GM19452 (cell line): Measurements from ENCODE around the gene HOXC9.

Experiments
- ATAC-seq: cut with Tn5 transposase; IDR thresholded peaks from one replicate; pipeline ENCODE4 v1.9.1; 2021; ENCODE audit not compliant: unreplicated experiment

Gene HOXC9

DNA sequence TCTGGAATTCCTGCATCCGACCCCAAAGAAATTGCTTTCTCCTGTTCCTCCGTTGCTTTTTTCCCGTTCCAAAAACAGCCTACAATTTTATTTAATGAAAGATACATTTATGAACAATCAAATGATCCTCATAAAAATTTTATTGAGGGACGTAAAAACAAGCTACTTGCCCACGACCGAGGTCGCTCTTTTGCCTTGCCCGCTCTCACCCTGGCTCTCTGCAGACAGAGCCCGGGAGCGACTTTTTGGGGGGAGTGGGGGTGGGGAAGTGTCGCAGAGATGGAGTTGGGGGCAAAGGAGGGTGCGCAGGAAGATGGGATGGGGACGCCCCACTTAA, 1.1 kb upstream of the HOXC9 start:
- ATAC-seq = no peak

DNA sequence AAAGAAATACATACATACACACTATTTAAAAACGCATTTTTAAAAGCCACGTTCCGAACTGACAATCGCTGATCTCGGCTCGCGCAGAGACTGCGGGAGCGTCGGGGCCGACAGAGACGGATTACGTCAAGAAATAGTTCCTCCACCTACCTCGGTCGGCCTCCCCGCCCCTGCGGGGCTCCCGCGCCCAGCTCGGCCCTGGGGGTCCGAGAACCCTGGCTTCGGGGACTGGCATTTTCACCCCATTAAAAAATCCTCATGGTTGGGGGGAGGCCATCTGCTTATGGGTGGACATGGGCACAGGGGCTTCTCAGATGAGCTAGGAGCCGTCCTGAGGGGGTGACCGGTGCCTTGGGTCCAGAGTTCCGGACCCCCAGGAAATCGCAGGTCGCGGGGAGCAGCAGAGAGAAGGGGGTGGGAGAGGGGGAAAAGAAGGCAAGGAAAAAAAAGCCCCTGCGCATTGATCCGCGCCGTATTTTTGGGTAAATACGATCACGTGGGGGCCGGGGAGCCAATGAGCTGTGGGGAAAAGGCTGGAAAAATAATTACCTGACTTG, 324 bp upstream of the HOXC9 start:
- ATAC-seq = no peak

DNA sequence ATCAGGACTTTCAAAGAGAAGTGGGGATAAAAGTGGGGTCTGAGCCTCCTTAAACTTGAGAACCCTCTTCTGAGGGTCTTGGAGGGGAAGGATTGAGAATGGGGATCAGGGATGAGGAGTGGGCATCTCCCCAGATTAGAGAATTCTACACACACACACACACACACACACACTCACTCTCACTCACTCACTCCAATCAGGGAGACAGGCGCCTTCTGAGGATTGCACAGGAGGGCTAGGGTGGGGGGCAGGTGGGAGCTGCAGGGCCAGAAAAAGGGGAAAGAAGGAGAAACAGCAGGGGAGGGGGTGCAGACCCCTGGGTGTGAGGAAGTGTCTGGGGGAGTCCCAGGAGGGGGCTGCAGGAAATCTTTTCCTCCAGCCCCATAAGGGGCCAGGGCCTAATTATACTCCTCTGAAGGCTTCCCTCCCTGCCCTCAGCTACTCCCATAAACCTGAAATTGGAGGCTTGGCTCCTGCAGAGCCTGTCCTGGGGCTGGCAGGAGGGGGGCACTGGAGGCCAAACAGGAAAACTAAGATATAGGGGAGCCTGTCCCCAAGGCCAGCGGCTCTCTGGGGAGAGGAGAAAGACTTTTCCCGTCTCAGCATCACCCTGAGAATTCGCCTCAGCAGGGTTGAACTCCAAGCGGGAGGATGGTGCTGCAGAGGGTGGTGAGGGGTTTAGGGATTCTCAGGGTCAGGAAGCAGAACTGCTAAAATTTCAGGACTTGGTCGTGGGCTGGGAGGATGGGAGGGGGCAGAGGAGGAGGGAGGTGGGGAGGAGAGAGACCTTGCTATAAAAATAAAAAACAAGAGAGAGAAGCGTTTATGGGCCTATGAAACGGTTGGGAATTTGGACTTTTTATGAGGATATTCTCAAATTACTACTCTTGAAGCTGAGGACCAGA, 1.6 kb downstream of the HOXC9 start:
- ATAC-seq = no peak

DNA sequence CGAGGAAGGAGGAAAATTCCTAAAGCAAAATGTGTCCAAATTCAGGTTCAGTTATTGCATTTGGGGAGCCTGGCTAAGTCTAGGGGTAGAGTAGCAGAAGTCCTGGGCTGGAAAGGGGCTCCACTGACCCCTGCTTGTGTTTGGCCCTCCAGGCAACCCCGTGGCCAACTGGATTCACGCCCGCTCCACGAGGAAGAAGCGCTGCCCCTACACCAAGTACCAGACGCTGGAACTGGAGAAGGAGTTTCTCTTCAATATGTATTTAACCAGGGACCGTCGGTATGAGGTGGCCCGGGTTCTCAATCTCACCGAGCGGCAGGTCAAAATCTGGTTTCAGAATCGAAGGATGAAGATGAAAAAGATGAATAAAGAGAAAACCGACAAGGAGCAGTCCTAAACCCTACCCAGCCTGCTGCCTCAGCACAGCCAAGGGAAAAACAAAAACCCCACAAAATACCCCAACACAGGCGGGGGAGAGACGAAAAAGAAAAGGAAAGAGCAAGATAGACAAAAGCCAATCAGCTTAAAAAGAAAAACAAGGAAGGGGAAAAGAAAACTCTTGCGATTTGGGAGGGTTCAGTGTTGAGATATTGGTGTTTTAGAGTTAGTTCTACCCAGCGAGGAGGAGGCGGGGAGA, 2.4 kb downstream of the HOXC9 start:
- ATAC-seq = no peak

DNA sequence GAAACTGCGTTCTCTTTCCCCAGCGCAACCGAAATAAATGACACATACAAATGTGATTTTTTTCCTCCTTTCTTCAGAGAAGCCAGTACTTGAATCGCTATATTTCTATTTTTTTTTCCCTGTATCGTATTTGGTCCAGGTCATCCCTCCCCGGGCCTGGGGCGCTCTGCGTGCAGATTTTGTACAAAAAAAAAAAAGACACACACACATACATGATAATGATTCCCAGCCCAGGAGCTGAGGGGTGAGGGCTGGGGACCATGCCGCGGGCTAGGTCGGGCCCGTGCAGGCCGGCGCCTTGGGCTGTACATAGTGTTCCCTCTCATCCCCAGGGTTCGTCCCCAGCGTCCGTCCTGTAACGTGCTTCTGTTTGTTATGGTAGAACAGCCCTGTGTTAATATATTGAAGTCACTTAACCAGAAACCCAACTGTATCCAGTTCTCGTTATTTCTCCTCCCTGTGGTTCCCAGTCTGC, 3.0 kb downstream of the HOXC9 start:
- ATAC-seq = no peak

DNA sequence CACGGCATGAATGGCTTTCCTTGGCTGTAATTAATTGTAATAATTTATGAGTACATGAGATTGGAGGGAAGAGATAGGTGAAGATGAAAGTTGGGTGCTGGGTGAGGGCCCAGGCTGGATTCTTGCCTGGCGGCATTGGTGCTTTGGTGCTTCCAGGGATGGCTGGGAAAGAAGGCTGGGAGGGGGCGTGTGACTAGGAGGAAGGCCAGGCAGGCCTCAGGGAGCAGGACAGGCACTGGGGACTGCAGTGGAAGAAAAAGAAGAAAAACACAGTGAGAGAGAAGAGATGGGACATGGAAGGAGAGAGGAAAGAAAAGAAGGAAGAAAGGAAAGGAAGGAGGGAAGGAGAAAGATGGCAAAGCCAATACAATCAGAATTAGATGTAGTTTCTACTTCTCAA, 3.7 kb downstream of the HOXC9 start:
- no peak for ATAC-seq

DNA sequence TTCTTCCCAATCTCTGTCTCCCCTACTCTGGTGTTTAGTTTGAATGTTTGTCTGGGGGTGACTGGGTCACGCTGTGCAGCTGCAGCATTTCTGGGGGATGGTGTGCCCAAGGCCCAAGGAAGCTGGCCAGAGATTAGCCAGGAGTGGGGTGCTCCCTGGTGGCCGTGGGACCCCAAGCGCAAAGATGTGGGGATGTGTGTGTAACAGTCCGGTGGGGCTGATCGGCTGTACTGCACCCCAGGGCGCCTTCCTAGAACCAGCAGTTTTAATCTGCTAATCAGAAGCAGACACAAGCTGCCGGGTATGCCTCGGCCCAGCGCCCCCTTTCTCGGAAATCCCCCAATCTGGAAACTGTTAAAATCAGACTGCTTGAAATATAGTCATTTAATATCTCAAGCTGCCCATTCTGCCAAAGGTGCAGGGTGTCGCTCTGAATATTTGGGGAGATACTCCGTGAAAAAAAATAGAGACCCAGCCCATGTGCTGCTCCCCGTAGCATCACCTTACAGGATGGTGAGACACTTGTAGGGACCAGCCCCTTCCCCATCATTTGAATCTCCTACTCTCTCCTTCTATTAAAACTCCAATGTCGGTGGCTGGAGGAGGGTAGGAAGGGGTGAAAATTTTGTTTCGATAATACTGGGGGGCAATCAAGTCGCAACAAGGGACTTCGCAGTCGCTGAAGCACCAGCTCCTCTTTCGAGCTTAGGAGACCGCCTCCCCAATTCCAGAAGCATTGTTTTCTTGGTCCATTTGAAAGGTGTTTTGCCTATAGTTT, 4.3 kb downstream of the HOXC9 start:
- no peak for ATAC-seq

DNA sequence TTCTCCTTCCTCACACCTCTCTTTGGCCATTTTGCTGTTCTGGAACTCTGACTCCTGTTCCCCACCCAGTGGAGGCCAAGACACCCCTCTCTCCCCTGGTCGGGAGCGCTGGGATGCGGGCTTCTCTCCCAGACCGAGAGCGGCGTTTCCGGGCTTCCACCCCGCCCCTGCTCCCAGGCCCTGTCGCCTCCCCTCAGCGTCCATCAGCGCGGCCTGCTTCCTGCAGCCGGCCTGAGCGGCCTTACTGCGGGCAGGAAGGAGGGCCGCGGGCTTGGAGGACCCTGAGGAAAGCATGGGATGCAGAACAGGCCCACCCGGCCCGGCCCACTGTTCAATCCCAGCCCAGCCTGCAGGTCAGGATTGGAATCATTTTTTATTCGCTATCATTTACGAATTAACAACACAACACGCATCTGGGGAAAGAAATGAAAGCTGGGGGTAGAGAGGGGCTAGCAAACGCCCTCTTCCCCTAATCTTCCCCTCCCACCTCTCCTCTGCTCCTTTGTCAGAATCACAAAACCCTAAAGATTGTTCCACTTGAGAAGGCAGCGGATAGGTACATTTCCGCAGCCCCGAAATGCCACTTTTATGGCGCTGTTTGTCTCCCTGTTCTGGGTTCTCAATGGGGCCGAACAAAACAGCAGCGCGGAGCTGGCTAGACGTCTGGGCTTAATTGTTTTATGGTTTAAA, 5.0 kb downstream of the HOXC9 start:
- ATAC-seq = no peak

DNA sequence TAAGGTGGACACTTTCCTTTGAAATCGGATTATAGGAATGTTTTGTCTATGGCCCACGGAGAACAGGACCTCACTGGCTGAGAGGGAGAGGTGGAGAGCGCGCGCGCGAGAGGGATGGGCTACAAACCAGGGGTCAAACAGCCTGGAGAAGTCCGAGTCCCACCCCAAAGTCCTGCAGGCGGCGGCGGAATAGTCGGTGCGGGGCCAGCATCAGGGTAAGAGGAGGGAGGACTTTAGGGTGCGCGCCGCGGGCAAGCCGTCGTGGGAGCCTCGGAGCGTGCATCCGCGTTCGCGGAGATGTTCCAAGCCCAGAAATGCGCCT, 5.5 kb downstream of the HOXC9 start:
- ATAC-seq = no peak

DNA sequence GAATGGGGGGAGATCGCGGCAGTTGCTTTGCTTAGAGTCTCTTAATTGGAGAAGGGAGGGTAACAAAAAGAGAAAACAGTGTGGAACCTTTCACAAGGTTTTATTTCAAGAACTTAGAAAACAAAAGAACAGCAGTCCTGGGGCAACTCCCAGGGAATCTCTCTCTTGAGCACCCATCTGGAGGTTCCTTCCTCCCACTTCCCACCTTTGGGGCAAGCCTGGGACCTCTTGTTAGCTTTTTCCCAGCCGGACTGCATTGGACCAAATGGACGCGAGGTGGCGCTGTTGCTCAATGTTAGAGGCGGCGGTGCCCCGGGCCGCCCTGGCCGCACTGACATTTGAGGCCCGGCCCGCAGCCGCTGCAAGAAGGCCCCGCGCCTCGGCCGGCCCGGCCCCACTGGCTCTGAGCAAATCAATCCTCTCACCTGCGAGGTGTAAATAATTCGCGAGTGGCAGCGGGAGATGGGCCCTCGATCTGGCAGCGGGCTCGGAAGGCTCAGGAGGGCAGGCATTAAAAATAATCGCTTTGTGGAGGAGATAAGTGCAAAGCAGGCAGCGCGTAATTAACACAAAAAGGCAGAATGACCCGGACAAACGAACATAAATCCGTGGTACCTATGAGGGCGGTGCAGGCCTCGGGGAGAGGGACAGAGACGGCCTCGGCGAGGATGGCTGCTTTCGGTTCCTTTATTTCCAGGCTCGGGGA, 6.0 kb downstream of the HOXC9 start:
- no peak for ATAC-seq

DNA sequence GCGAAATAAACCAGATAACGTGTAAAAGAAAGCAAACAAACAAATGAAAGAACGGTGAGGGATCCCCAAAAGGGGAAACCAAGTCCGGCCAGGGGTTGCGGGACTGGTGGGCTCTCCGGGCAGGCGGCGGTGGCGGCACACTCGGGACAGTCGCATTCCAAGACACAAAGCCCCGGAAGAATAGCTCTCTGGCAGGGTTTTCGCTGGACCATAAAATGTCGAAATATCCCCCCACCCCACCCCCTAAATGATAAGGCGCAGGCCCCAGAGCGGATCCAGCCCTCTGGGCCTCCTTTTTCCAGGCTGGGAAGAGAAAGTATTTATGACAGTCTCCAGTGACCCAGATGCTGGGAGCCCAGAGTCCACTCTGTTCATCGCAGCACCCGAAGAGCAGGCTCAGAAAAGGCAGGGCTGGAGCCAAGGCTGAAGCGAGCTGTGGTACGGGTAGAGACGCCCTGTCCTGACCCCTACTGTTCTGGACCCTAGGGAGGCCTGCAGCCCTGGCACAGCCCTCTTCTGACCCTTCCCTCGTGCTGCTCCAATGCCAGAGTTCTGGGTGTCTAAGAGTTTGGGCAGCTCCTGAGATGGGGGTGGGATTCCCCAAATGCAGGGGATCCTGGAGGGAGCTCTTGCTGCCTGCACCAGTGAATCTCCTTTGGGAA, 6.7 kb downstream of the HOXC9 start:
- no peak for ATAC-seq

DNA sequence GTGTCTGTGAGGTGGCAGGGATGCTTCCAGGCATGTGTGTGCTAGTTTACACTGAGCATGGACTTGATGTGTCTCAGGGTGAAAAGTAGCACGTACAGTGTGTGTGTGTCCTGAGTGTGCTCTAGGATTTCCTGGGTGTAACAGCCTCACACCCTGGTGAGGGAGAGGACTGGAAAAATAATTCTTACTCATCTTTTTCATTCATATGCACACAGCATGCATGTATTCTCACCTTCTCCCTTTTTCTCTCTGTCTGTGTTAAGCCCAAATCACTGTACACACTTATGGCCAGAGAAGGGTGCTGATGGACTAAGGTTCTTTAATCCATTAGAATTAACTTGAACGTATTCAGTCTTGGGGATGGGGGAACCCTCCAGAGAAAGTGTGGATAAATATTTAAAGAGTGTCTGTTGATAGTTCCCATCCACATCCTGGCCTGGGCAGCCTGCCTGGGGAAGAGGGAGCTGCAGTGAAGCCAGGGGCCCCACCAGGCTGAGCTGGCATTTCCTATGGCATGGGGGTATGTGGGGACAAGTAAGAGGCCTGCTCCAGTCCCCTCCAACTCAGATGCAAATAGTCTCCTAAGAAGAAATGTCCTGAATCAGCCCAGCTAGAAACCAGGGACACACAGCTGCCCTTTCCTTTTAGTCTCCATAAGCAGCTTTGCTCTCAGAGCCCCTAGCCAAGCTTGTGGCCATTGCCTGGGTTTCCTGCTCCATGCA, 7.7 kb downstream of the HOXC9 start:
- no peak for ATAC-seq

DNA sequence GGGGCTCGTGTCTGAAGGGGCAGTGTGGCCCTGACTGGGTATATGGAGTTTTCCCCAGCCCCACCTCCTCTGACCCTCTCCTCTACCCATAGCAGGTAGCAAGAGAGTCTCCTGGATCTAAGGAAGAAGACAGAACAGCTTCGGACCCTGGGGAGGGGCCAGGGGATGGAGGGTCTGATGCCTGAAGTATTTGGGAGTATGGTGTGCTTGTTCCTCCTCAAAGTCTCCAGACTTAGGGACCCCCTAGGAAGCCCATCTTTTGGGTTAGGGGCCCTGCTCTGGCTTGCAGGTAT, 8.2 kb downstream of the HOXC9 start:
- no peak for ATAC-seq

DNA sequence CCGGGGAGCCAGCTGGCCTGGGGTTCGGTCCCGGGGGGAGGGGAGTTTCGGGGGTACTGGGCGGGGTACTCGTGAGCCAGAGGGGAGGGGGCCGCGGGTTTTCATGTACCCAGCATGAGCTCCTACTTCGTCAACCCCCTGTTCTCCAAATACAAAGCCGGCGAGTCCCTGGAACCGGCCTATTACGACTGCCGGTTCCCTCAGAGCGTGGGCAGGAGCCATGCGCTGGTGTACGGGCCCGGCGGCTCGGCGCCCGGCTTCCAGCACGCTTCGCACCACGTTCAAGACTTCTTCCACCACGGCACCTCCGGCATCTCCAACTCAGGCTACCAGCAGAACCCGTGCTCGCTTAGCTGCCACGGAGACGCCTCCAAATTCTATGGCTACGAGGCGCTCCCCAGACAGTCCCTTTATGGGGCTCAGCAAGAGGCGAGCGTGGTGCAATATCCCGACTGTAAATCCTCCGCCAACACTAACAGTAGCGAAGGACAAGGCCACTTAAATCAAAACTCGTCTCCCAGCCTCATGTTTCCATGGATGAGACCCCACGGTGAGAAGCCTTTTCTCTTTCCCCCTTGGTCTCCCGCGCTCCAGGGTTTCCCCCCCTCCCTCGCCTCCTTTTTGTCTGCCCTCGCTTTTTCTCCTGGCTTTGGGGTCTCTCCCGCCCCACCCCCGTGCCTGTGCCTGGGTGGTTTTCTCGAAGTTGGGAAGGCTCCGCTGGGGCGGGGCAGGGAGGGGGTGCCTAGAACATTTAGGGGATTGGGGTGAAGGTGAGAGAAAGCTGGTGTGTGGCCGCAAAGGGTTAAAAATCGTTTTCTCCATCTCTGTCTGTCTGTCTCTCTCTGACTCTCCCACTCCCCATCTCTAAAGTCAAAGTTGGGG, 9.5 kb downstream of the HOXC9 start:
- ATAC-seq = no peak

DNA sequence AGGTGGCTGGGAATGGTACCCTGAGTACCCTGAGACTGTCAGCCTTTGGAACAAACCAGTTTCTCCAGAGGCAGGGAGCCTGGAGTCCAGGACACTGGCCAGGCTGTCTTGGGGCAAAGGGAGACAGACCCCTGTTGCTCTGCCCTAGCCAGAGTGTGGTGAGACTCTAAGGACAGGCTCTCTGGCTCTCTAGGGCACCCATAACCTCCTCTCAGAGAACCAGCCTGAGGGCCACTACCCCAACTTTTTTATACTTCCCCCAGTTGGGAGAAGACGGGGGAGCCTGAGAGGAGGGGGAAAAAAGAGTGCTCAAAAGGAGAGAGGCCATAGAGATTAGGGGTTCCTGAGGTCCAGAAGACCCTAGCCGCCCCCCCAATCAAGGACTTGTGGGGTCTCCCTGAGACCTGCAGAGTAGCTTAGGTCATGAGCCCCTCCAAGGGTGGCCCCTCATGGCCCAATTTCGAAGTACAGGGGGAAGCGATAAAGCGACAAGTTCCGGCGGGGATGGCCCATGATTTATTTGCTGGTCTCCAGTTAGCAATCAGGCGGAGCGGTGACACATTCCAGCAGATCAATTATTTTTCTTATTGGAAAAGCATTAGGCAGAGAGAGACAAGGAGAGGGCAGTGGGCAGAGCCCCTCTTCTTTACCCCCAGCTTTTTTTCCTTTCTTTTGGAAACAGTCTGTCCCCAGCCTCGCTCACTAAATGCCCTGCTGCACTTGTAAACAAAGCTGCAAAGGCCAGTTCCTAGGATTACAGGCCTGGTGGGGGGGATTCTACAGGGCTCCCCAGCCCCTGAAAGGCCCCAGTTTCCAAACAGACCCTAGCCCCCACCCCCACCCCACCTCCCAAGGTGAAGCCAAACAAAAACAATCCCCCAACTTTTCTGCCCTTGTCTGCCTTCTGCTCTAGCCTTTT, 10.4 kb downstream of the HOXC9 start:
- no peak for ATAC-seq

DNA sequence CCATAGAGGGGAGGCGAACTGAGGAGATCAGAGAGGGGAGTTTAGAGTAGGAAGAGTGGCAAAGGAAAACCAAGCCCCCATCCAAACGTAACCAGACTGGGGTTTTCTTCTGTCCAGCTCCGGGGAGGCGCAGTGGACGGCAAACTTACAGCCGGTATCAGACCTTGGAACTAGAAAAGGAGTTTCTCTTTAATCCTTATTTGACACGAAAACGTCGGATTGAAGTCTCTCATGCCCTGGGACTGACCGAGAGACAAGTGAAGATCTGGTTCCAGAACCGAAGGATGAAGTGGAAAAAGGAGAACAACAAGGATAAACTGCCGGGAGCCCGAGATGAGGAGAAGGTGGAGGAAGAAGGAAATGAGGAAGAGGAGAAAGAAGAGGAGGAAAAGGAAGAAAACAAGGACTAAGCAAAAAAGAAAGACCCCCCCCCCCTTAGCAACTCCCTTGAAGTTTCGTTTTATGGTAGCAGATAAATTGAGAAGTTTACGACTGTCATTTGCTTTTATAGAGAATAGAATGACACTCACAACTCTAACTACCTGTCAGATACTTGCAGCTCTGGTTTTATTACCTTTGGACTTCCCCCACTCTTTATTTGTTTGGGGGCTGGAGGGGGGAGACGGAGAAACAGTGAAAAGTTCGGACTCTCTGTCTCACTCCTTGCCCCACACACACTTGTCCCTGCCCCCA, 11.2 kb downstream of the HOXC9 start:
- no peak for ATAC-seq
